HEK293T (cell line): ENCODE measurements around the gene KRT85.

Source experiments
- ARNT ChIP-seq: fragments of 450-650 bp; IDR thresholded peaks from 2 replicates; pipeline ENCODE4 v1.6.1; 2017; ENCODE audit warnings: mild to moderate bottlenecking
- BHLHE40 ChIP-seq: fragments of 450-650 bp; IDR thresholded peaks from 2 replicates; pipeline ENCODE4 v1.6.1; 2016; ENCODE audit warnings: mild to moderate bottlenecking, moderate library complexity, borderline replicate concordance
- FOXM1 ChIP-seq: fragments of 450-650 bp; IDR thresholded peaks from 2 replicates; pipeline ENCODE4 v1.6.1; 2017; ENCODE audit warnings: mild to moderate bottlenecking, borderline replicate concordance
- HDGF ChIP-seq: fragments of 450-650 bp; IDR thresholded peaks from 2 replicates; pipeline ENCODE4 v1.6.1; 2017; ENCODE audit warnings: antibody characterized with exemption, borderline replicate concordance
- LEF1 ChIP-seq: fragments of 450-650 bp; IDR thresholded peaks from 2 replicates; pipeline ENCODE4 v1.6.1; 2017; ENCODE audit warnings: mild to moderate bottlenecking, borderline replicate concordance
- NFRKB ChIP-seq: fragments of 450-650 bp; IDR thresholded peaks from 2 replicates; pipeline ENCODE4 v1.6.1; 2016; ENCODE audit warnings: mild to moderate bottlenecking, moderate library complexity
- PKNOX1 ChIP-seq: fragments of 450-650 bp; IDR thresholded peaks from 2 replicates; pipeline ENCODE4 v1.6.1; 2016
- SP1 ChIP-seq: fragments of 450-650 bp; IDR thresholded peaks from 2 replicates; pipeline ENCODE4 v1.6.1; 2017
- TARDBP ChIP-seq: fragments of 450-650 bp; IDR thresholded peaks from 2 replicates; pipeline ENCODE4 v1.6.1; 2016
- ZNF384 ChIP-seq: fragments of 450-650 bp; IDR thresholded peaks from 2 replicates; pipeline ENCODE4 v1.6.1; 2016

- TF ChIP-seq ZNF384 (no peak), SP1 (no peak), ARNT (no peak), PKNOX1 (no peak), HDGF (no peak), BHLHE40 (no peak), FOXM1 (no peak), TARDBP (no peak), LEF1 (no peak), NFRKB (no peak)
Measured at GRCh38 chr12:52336641-52337040, 30.6 kb downstream of the KRT85 start.
